ENCODE results near the gene CRB1. TPM values are rescaled to one million over a fixed set of nuclear protein-coding genes. Genes with fewer than 3 reads are reported as not detected.

CRB1 gene
- total RNA-seq, 1 experiment from 2014 or later, result not detected

GRCh38 chr1:197481101-197481500 is 213.0 kb downstream of the CRB1 start:
- H2BK20ac ChIP-seq (ENCODE audit: low read depth, low read length, poor library complexity, severe bottlenecking), result no peak overlapping the region
- no peak overlapping the region for H4K5ac ChIP-seq (ENCODE audit: insufficient read length, low read depth, low read length)
- no peak overlapping the region for H3K14ac ChIP-seq (ENCODE audit: insufficient read depth, low read length)
- H3K4ac ChIP-seq (ENCODE audit: low read depth, low read length), result no peak overlapping the region
- H4K20me1 ChIP-seq (ENCODE audit: control insufficient read depth, insufficient read depth, insufficient read length), result no peaks in the 10 kb centered on the region
- no peaks in the 10 kb centered on the region for H3K27me3 ChIP-seq (ENCODE audit: insufficient read depth, low read length)
- no peak overlapping the region for H2AFZ ChIP-seq (ENCODE audit: low read length)
- H3K79me1 ChIP-seq (ENCODE audit: insufficient read depth, low read depth, low read length, poor library complexity, severe bottlenecking), result no peaks in the 10 kb centered on the region
- no peak overlapping the region for H3K18ac ChIP-seq (ENCODE audit: insufficient read length, low read depth, low read length)
- H4K91ac ChIP-seq (ENCODE audit: insufficient read length, low read depth, low read length), result no peak overlapping the region
- peaks cover 0 to 3% of the 10 kb centered on the region in 2 experiments; a peak in 1 of 4 replicates for H3K4me1 Mint-ChIP-seq
- H4K8ac ChIP-seq (replicated peaks; ENCODE audit: insufficient read length, low read depth, low read length), result no peak overlapping the region
- no peaks in the 10 kb centered on the region for H3K36me3 Mint-ChIP-seq (ENCODE audit: insufficient read depth in 1 of 3, low read depth in 3 of 3)
- no peaks in the 10 kb centered on the region for H3K4me1 ChIP-seq (ENCODE audit: insufficient read depth, low read length)
- H3K79me2 ChIP-seq (ENCODE audit: insufficient read depth, low read length), result no peaks in the 10 kb centered on the region
- H2BK12ac ChIP-seq (ENCODE audit: insufficient read length, low read depth, low read length), result no peak overlapping the region
- H3K27ac Mint-ChIP-seq, result peak overlapping the region in 1 of 3 experiments; percentile 53; a peak in 1 of 7 replicates
- H3K9ac ChIP-seq (ENCODE audit: extremely low read depth, insufficient read length, low read length), result no peak overlapping the region
- H3K9me3 Mint-ChIP-seq, result no peaks in the 10 kb centered on the region
- no peak overlapping the region for H2BK15ac ChIP-seq (ENCODE audit: low read depth, low read length)
- no peak overlapping the region for H2BK120ac ChIP-seq (ENCODE audit: low read depth, low read length, poor library complexity, severe bottlenecking)
- H3K9me3 ChIP-seq (ENCODE audit: control insufficient read depth, low read depth, low read length), result no peaks in the 10 kb centered on the region
- DNase-seq, result no peak
- H3K27ac ChIP-seq (ENCODE audit: insufficient read length, low read depth, low read length), result no peak overlapping the region
- H3T11ph ChIP-seq (ENCODE audit: low read length), result no peak overlapping the region
- WGBS (ENCODE audit: extremely low coverage, insufficient read length, low lambda C conversion rate), result no CpG with 5 or more reads among the region's 4 CpGs
- no peak overlapping the region for H2BK5ac ChIP-seq (ENCODE audit: insufficient read length, low read length)
- H3K56ac ChIP-seq (ENCODE audit: insufficient read length, low read depth, low read length), result no peak overlapping the region
- H3K23ac ChIP-seq (ENCODE audit: insufficient read length, low read depth, low read length), result no peak overlapping the region
- no peaks in the 10 kb centered on the region for H3K23me2 ChIP-seq (ENCODE audit: insufficient read length, low read depth, low read length, poor library complexity, severe bottlenecking)
- H2AK5ac ChIP-seq (ENCODE audit: insufficient read length, low read length), result no peak overlapping the region
- H3K4me3 Mint-ChIP-seq, result no peak overlapping the region
- H3K27me3 Mint-ChIP-seq (ENCODE audit: low read depth), result no peaks in the 10 kb centered on the region
- TF ChIP-seq, protein P1, sequence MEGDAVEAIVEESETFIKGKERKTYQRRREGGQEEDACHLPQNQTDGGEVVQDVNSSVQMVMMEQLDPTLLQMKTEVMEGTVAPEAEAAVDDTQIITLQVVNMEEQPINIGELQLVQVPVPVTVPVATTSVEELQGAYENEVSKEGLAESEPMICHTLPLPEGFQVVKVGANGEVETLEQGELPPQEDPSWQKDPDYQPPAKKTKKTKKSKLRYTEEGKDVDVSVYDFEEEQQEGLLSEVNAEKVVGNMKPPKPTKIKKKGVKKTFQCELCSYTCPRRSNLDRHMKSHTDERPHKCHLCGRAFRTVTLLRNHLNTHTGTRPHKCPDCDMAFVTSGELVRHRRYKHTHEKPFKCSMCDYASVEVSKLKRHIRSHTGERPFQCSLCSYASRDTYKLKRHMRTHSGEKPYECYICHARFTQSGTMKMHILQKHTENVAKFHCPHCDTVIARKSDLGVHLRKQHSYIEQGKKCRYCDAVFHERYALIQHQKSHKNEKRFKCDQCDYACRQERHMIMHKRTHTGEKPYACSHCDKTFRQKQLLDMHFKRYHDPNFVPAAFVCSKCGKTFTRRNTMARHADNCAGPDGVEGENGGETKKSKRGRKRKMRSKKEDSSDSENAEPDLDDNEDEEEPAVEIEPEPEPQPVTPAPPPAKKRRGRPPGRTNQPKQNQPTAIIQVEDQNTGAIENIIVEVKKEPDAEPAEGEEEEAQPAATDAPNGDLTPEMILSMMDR (conservative IDR thresholded peaks at IDR 0.05), result no peak
- no peak overlapping the region for H3K4me2 ChIP-seq (ENCODE audit: insufficient read depth, insufficient read length, low read length)
